B cell (primary cell): ENCODE data around the gene TANGO6. TPM values are rescaled to one million over a fixed set of nuclear protein-coding genes. Genes with fewer than 3 reads are reported as not detected.
A peak's percentile ranks its signal among the peaks of the same experiment; 100 is the strongest.

ENCODE experiments used
- ATAC-seq: fragments of 200-7000 bp; cut with Tn5 transposase; one replicate; pipeline ENCODE4 v1.10.0; 2021; ENCODE audit warnings: low read depth, mild to moderate bottlenecking, moderate number of reproducible peaks, moderate library complexity
- CTCF ChIA-PET: fragments of 350-600 bp; sonication (Branson Sonifier 250); formaldehyde crosslinking; loops from one replicate; lab custom pipeline; 2021; ENCODE audit warnings: antibody characterized with exemption, inconsistent platforms; lab: Charles Lee
- POLR2A ChIA-PET: fragments of 350-600 bp; sonication (Branson Sonifier 250); formaldehyde crosslinking; loops from one replicate; lab custom pipeline; 2021; ENCODE audit warnings: antibody characterized with exemption; lab: Charles Lee
- DNase-seq: peaks from one replicate; pipeline ENCODE4 v3.0.0; 2013
- H2AFZ ChIP-seq: 2 replicates; pipeline ENCODE4 v1.6.1; 2012; ENCODE audit warnings: mild to moderate bottlenecking, low read depth, low read length; ENCODE audit not compliant: insufficient read depth, poor library complexity, severe bottlenecking
- H3K27ac ChIP-seq, 2 donors: 1 replicate in 1 of 2; 2 replicates in 1 of 2; pipeline ENCODE4 v1.5.1; 2012 to 2013; ENCODE audit warnings: low read length in 2 of 2, mild to moderate bottlenecking in 2 of 2, moderate library complexity in 1 of 2
- H3K27me3 ChIP-seq, 4 experiments: fragments of 200-600 bp in 1 of 4; sonication (generic) in 1 of 4; replicated peaks in 1 of 4; 1 replicate in 2 of 4; 2 replicates in 2 of 4; pipeline versions ENCODE4 v1.6.1 to v1.7.0; 2013 to 2016; ENCODE audit warnings: low read length in 3 of 4, mild to moderate bottlenecking in 2 of 4, mixed read lengths in 1 of 4, moderate library complexity in 1 of 4; ENCODE audit not compliant: insufficient read depth in 4 of 4, control insufficient read depth in 3 of 4; ENCODE audit errors: control extremely low read depth in 1 of 4
- H3K36me3 ChIP-seq, 2 experiments: replicated peaks in 1 of 2; 1 replicate in 1 of 2; 2 replicates in 1 of 2; pipeline versions ENCODE4 v1.6.1 to v1.7.1; 2013; ENCODE audit warnings: low read length in 1 of 2; ENCODE audit not compliant: insufficient read depth in 2 of 2, control insufficient read depth in 1 of 2; ENCODE audit errors: control extremely low read depth in 1 of 2, extremely low read depth in 1 of 2
- H3K4me1 ChIP-seq, 2 donors: fragments of 200-600 bp in 1 of 2; sonication (generic) in 1 of 2; 1 replicate in 1 of 2; 2 replicates in 1 of 2; pipeline versions ENCODE4 v1.5.1 to v1.6.1; 2013 to 2017; ENCODE audit warnings: low read length in 2 of 2; ENCODE audit not compliant: control insufficient read depth in 2 of 2, insufficient read depth in 2 of 2
- H3K4me2 ChIP-seq: replicated peaks from 2 replicates; pipeline ENCODE3; 2012; ENCODE audit warnings: mild to moderate bottlenecking, low read depth, low read length; ENCODE audit not compliant: poor library complexity, severe bottlenecking
- H3K4me3 ChIP-seq, 5 experiments: fragments of 200-600 bp in 1 of 5; sonication (generic) in 1 of 5; 1 replicate in 3 of 5; 2 replicates in 2 of 5; pipeline versions ENCODE4 v1.5.1 to v1.7.0; 2011 to 2016; ENCODE audit warnings: low read length in 4 of 5, mild to moderate bottlenecking in 4 of 5, low read depth in 2 of 5, control low read depth in 1 of 5, moderate library complexity in 1 of 5; ENCODE audit not compliant: insufficient read depth in 1 of 5; ENCODE audit errors: control extremely low read depth in 1 of 5, extremely low read depth in 1 of 5
- H3K79me2 ChIP-seq: fragments of 200-600 bp; sonication (generic); one replicate; pipeline ENCODE4 v1.6.0; 2016; ENCODE audit warnings: low read length; ENCODE audit not compliant: control insufficient read depth, insufficient read depth
- H3K9ac ChIP-seq: fragments of 200-600 bp; sonication (generic); 2 replicates; pipeline ENCODE4 v1.6.1; 2017; ENCODE audit warnings: mild to moderate bottlenecking, low read length, moderate library complexity
- H3K9me3 ChIP-seq, 3 donors: one replicate each; pipeline versions ENCODE4 v1.6.1 to v1.7.1; 2013; ENCODE audit warnings: low read length in 2 of 3; ENCODE audit not compliant: control insufficient read depth in 2 of 3, insufficient read depth in 1 of 3; ENCODE audit errors: control extremely low read depth in 1 of 3
- H4K20me1 ChIP-seq: 2 replicates; pipeline ENCODE4 v1.6.0; 2012; ENCODE audit warnings: mild to moderate bottlenecking, low read length; ENCODE audit not compliant: insufficient read depth, control insufficient read depth, poor library complexity, severe bottlenecking
- H3K27ac Mint-ChIP-seq: one replicate; pipeline ENCODE4 v1.8.0; 2021; ENCODE audit warnings: mixed read lengths
- H3K27me3 Mint-ChIP-seq: one replicate; pipeline ENCODE4 v1.8.0; 2021; ENCODE audit warnings: mixed read lengths
- H3K4me1 Mint-ChIP-seq: one replicate; pipeline ENCODE4 v1.8.0; 2021; ENCODE audit warnings: mixed read lengths
- H3K4me3 Mint-ChIP-seq: one replicate; pipeline ENCODE4 v1.8.0; 2021; ENCODE audit warnings: mixed read lengths
- H3K9me3 Mint-ChIP-seq: one replicate; pipeline ENCODE4 v1.8.0; 2022; ENCODE audit warnings: mixed read lengths; ENCODE audit not compliant: insufficient read depth
- EZH2 ChIP-seq: IDR thresholded peaks from 2 replicates; pipeline ENCODE4 v1.6.1; 2012; ENCODE audit warnings: borderline replicate concordance, low read depth, mild to moderate bottlenecking, moderate library complexity, low read length; ENCODE audit not compliant: insufficient read depth, poor library complexity, severe bottlenecking
- WGBS: methylation state at CpG from one replicate; pipeline ENCODE4 v1.1.5; 2013; ENCODE audit warnings: missing lambda C conversion rate; ENCODE audit not compliant: insufficient coverage; 5-methylcytosine and 5-hydroxymethylcytosine counted together
- intact Hi-C: fragments of 100-400 bp; cut with micrococcal nuclease; formaldehyde crosslinking; loops from one replicate; pipeline ENCODE4 v1.10.0; 2022
- polyA plus RNA-seq: library from polyadenylated mRNA; depleted of rRNA; stranded (reverse); fragments of >200 nt; gene quantifications from 2 replicates; pipeline ENCODE4 v1.2.3, GENCODE V29; 2012
- total RNA-seq, 2 donors: library from RNA; stranded (reverse); fragments of 120-200 nt in 1 of 2; gene quantifications; 1 replicate in 1 of 2; 2 replicates in 1 of 2; pipeline versions ENCODE4 v1.2.3 to v1.2.4, GENCODE V29; 2013 to 2022
- TF ChIP-seq, protein P1 (sequence below): fragments of 200-600 bp; IDR thresholded peaks from one replicate; pipeline ENCODE4 v1.8.0; 2022; ENCODE audit warnings: antibody characterized with exemption, mild to moderate bottlenecking

Gene TANGO6
- total and polyA plus RNA-seq, 2 donors (not counting 1 experiment from before 2014, with no cell fraction given) = 8.0 to 42.8 TPM

DNA sequence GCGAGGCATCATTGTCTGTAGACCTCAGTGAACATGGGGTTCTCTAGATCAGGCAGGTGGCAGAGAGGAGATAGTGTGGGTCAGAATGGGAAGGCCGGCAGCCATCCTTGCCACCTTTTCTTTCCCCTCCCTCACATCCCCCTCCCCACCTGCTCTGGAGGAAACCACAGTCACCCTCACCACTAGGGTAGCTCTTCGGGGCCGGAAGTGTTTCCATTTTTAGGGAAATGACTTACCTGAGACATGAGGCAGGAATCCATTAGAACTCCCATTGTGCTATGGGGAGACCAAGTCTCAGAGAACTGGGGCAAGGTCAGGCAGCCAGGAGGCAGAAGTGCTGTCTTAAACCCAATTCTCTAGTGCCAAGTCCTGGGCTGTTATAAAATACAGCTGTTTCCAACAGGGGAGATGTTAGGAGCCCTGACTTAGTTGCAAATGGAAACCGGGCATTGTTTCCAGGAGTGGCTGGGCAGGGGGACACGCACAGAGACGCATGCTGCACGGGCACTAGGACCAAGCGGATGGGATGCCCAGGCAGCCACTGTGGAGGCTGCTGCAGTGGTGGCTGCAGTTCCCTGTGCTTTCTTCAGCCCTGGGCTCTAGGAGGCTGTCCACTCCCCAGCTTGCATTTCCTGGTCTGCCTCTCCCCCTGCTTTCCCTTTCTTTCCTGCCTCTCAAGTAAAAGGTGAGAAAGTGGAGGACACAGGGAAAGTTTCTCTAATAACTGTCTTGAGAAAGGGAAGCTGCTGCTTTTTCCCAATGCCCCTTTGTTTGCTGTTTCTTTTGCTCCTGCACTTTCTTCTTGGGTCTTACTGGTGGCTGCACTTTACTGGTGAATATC, 265.0 kb downstream of the TANGO6 start:
- no peak overlapping the region for H3K27ac ChIP-seq
- peaks cover 49% of the 10 kb centered on the region for H4K20me1 ChIP-seq
- H3K9ac ChIP-seq = no peak overlapping the region
- H3K27me3 Mint-ChIP-seq = peaks cover 31% of the 10 kb centered on the region
- peaks cover 24 to 28% of the 10 kb centered on the region in 2 donors for H3K4me1 ChIP-seq
- ChIA-PET CTCF (interaction anchor here (0.6 to 1.3 kb wide), 2 partner anchors 16 to 513 kb away, joined by 3 to 5 read pairs; no protein-coding TSS in a partner anchor), POLR2A (no interaction called here)
- no peak overlapping the region for H3K27ac Mint-ChIP-seq
- peak overlapping the region; percentile 55 for H3K4me3 Mint-ChIP-seq
- no peak overlapping the region for H2AFZ ChIP-seq
- peaks cover 0 to 3% (median 0%) of the 10 kb centered on the region in 3 donors for H3K9me3 ChIP-seq
- no peaks in the 10 kb centered on the region for H3K79me2 ChIP-seq
- H3K4me2 ChIP-seq = peak overlapping the region; percentile 83
- no peak for ATAC-seq
- intact Hi-C loops = no loop called here
- no peaks in the 10 kb centered on the region for H3K9me3 Mint-ChIP-seq
- H3K4me3 ChIP-seq = no peak overlapping the region
- DNase-seq = no peak
- TF ChIP-seq, protein P1, sequence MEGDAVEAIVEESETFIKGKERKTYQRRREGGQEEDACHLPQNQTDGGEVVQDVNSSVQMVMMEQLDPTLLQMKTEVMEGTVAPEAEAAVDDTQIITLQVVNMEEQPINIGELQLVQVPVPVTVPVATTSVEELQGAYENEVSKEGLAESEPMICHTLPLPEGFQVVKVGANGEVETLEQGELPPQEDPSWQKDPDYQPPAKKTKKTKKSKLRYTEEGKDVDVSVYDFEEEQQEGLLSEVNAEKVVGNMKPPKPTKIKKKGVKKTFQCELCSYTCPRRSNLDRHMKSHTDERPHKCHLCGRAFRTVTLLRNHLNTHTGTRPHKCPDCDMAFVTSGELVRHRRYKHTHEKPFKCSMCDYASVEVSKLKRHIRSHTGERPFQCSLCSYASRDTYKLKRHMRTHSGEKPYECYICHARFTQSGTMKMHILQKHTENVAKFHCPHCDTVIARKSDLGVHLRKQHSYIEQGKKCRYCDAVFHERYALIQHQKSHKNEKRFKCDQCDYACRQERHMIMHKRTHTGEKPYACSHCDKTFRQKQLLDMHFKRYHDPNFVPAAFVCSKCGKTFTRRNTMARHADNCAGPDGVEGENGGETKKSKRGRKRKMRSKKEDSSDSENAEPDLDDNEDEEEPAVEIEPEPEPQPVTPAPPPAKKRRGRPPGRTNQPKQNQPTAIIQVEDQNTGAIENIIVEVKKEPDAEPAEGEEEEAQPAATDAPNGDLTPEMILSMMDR = no peak
- TF ChIP-seq EZH2 = no peak
- H3K27me3 ChIP-seq = peaks cover 0 to 36% (median 24%) of the 10 kb centered on the region in 4 experiments
- H3K36me3 ChIP-seq = peaks cover 0 to 9% of the 10 kb centered on the region in 2 experiments
- H3K4me1 Mint-ChIP-seq = peaks cover 16% of the 10 kb centered on the region
- WGBS = 89% methylated on average over 6 of the region's 9 CpGs

DNA sequence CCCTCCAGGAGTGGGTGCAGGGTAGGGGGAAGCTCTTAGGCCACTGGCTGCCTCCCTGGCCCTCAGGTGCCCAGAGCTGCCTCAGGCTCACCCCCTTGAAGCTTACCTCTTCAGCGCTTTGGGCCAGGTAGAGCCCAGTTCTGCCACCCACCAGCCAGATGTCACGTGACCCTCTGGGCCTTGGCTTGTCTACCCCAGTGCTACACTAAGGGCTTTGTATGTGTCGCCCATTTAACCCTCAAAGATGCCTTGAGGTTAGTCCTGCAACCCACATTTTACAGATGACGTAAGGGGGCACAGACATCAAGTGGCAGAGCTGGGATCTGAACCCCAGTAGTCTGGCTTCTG, 265.5 kb downstream of the TANGO6 start:
- POLR2A ChIA-PET = no interaction called here
- intact Hi-C loops = no loop called here
- H3K9ac ChIP-seq = no peak overlapping the region
- ATAC-seq (no peak), DNase-seq (no peak)
- H2AFZ ChIP-seq = no peak overlapping the region
- H3K79me2 ChIP-seq = no peaks in the 10 kb centered on the region
- H3K27me3 ChIP-seq = peaks cover 0 to 36% (median 23%) of the 10 kb centered on the region in 4 experiments
- CTCF ChIA-PET = interaction anchor here (0.6 kb wide), 1 partner anchor 514 kb away, joined by 3 read pairs; no protein-coding TSS in a partner anchor
- Mint-ChIP-seq H3K27me3 (peaks cover 27% of the 10 kb centered on the region), H3K9me3 (no peaks in the 10 kb centered on the region), H3K27ac (no peak overlapping the region), H3K4me1 (peaks cover 16% of the 10 kb centered on the region), H3K4me3 (no peak overlapping the region)
- peaks cover 55% of the 10 kb centered on the region for H4K20me1 ChIP-seq
- H3K4me1 ChIP-seq = peaks cover 24 to 28% of the 10 kb centered on the region in 2 donors
- no peak overlapping the region for H3K4me2 ChIP-seq
- no peak overlapping the region for H3K27ac ChIP-seq
- H3K9me3 ChIP-seq = peaks cover 0 to 3% (median 0%) of the 10 kb centered on the region in 3 donors
- peaks cover 0 to 12% of the 10 kb centered on the region in 2 experiments for H3K36me3 ChIP-seq
- WGBS = 92% methylated on average over 4 of the region's 4 CpGs
- no peak overlapping the region for H3K4me3 ChIP-seq
- TF ChIP-seq EZH2 = no peak
- TF ChIP-seq, protein P1 = no peak
